HL-60 (cell line): ENCODE data around the gene NCBP3.

Experiments used
- CTCF ChIP-seq: IDR thresholded peaks from one replicate; pipeline ENCODE4 v1.5.1; 2011; ENCODE audit warnings: low read length, control low read depth, inconsistent platforms; ENCODE audit not compliant: insufficient read depth
- POLR2AphosphoS5 ChIP-seq: IDR thresholded peaks from 2 replicates; pipeline ENCODE4 v1.6.1; 2012; ENCODE audit warnings: low read depth

DNA sequence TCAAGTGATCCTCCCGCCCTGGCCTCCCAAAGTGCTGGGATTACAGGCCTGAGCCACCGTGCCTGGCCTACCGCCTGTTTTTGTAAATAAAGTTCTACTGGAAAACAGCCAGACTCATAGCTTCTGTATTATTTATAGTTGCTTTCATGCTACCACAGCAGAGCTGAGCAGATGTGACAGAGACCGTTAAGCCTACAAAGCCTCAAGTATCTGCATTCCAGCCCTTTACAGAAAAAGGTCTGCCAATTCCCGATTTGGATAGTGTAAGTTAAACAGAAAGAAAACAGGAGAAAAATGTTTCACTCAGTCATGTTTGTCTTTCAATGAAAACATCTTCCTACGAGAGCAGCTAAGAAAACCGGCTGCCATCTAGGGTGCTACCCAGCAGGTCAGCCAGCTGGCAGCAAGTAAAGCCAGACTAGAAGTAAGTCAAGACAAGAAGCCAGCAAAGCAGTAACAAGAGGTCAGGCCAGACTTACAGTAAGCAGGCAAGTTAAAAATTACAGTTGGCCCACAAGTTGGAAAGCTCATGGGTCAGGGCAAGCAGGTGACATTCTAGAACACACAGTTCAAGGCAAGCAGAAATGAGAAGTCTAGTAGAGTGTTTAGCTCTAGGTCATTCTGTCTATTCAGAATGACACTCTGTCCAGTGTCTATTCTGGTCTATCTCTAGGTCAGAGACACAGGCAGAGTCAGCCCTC, 17.7 kb downstream of the NCBP3 start:
- TF ChIP-seq CTCF (no peak), POLR2AphosphoS5 (no peak)
